HG03097 (cell line): ENCODE measurements around the gene TUBA1C.
A peak's percentile ranks its signal among the peaks of the same experiment; 100 is the strongest.

Experiments
- ATAC-seq: cut with Tn5 transposase; IDR thresholded peaks from one replicate; pipeline ENCODE4 v1.9.1; 2021; ENCODE audit not compliant: unreplicated experiment, low FRiP score

Gene TUBA1C

GRCh38 chr12:49264873-49265792 is at the start of gene TUBA1C:
TSS of gene TUBA1C (plus strand) at chr12:49265082. CDS start at chr12:49265182, 100 bp downstream.
- peak; percentile 86 for ATAC-seq

GRCh38 chr12:49219417-49220026 is 45.4 kb upstream of the TUBA1C start:
- no peak for ATAC-seq

DNA sequence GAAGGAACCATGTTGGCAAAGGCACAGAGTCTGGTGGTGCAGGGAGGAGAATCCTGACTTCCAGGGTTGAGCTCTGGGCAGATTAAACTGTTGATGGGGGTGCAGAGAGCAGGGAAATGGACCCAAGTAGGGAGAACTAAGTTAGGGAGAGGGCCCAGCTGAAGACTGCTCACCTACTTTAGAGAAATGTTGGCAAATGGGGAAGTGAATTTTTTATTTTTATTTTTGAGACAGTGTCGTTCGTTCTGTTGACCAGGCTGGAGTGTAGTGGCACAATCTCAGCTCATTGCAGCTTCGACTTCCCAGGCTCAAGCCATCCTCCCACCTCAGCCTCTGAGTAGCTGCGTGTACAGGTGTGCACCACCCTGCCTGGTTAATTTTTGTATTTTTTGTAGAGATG is 43.9 kb upstream of the TUBA1C start:
- no peak for ATAC-seq

GRCh38 chr12:49223122-49223521 is 41.8 kb upstream of the TUBA1C start:
- ATAC-seq: no peak

DNA sequence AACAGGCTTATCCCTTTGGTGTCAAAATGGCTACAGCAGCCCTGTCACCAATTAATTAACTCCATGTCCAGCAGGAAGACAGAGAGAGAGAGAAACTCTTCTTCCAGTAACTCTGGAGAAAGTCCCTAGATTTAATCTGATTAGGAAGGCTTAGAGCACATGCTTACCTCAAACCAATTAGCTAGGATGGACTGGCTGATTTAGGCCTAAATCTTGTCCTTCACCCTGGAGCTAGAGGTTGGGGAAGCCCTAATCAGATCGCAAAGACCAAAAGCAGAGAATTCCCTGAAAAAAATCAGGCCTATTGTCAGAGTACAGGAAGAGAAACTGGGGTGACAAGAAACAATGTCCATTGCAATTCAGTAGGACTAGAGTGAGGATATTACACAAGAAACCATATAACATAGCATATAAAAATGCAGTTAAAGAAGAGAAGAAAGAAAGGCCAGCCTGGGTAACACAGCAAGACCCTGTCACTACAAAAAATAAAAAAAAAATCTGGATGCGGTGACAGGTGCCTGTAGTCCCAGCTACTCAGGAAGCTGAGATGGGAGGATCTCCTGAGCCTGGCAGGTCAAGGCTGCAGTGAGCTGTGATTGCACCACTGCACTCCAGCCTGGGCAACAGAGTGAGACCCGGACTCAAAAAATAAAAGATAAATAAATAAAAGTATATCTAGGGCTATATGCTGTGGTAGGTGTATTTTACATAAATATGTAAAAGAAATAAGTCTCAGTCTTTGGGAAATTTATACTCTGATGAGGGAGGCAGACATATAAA is 41.1 kb upstream of the TUBA1C start:
- ATAC-seq: no peak

- ATAC-seq: no peak
Observed at GRCh38 chr12:49225576-49226166, 39.2 kb upstream of the TUBA1C start.

DNA sequence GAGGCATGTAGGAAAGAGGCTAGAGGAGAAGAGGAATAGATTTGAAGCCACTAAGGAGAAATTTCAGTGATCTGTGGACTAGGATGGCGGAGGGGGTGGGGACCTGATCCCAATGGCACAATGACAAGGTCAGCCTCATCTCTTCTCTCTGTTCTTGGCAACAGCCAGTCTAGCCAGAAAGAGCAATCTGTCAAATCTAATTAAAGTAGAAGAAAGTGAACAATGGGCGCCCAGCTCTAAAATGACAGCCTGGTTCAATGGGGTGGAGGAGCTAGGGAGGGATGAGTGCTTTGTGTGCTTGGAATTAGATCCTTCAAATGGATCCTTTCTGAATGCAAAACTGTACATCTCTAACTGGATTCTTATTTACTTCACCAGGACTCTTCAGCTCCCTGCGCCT is 37.2 kb upstream of the TUBA1C start:
- ATAC-seq: no peak

- ATAC-seq: no peak
Observed at GRCh38 chr12:49228653-49229052, 36.2 kb upstream of the TUBA1C start.

DNA sequence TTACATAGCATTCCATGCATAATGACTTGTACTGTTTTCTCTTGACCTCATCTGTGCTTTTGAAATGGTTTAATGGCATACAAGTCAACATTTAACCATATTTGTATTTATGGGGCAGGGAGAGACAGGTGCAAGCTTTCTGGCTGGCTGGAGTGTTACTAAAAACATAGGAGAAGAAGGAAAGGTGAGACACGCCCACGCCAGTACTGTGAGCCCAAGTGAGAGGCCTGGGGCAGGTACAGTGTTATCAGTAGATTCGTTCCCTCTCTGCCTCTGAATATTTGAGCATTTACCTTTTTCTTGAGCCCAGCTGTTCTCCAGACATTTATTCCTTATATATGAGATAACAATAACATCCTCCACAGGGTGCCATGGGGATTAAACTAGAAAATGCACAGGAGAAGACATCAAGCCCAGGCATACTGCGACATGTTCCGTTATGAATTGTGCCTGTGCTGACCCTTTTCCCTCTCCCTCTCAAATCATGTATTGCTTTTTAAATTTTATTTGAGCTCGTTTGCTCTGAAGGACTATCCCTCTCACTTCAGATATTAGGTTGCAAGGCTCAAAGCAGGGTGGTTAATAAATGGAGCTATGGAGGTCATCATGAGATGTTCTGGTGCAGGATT is 34.6 kb upstream of the TUBA1C start:
- ATAC-seq: no peak

DNA sequence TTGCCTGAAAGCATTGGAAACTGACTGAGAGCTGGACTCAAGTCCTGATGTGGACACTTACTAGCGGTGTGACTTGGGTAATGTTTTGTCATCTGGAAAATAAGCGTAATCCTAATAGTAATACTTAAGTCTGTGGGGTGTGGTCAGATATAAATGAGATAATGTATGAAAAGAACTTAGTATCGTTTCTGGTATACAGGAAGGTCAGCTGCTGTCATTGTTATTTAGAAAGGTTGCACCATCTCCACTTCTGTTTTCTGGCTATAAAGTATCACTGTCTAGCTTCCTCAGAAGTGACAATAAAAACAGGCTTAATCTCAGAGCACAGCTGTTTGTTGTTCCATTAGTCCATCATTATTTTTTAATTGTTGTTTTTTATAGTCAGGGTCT is 34.1 kb upstream of the TUBA1C start:
- no peak for ATAC-seq

- ATAC-seq: no peak
Observed at GRCh38 chr12:49231878-49232655, 32.8 kb upstream of the TUBA1C start.

DNA sequence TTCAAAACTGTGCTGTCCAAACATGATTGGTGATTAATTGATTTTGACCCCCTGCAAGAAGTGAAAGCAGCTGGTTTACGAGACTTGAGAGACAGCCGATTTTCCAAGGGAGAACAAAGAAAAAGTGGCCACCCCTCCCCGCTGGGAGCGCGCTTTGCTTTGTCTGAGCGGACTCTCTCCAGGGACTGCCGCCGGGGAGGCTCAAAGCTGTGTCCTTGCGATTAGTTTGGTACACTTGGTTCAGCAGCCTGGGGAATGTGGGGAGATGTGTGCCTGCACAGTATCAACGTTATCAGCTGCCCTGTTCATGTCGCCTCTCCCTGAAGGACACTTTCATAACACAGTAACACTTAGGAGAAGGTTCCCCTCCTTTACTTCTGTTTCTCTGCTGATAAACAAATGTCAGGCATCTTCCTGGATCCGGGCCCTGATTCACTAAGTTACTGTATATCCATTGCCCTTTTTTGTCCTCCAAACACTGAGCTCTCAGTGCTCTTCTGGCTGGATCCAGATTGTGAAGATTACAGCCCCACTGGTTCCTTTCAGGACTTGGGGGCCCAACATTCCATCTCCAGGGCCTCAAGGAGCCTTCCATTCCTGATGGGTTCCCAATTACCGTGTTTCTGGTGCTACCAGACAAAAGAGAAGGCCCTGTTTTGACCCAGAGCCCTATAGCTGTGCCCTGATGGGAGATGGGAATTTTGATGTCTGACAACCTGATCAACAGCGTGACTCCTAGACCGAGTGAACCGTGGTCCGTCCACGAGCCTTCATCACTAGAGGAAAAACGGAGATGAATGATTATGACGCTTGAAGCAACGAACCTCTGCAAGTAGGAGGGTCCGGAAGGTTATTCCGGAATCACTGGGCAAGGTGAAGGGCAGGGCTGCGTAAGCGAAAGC is 31.7 kb upstream of the TUBA1C start:
- ATAC-seq: no peak

- ATAC-seq: no peak
Observed at GRCh38 chr12:49233842-49234526, 30.9 kb upstream of the TUBA1C start.

DNA sequence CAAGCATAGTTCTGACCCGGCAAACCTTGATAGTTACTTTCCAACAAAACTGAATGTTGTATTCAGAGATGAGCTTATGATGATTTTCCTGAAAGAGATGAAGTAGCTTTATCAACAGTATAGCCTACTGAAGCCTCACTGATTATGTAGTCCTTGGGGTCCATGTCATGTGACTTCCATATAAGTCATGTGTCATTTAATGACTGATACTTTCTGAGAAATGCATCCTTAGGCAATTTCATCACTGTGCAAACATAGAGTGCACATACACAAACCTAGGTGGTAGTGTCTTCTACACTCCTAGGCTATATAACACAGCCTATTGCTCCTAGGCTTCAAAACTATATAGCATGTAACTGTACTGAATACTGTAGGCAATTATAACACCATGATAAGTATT is 28.5 kb upstream of the TUBA1C start:
- no peak for ATAC-seq

DNA sequence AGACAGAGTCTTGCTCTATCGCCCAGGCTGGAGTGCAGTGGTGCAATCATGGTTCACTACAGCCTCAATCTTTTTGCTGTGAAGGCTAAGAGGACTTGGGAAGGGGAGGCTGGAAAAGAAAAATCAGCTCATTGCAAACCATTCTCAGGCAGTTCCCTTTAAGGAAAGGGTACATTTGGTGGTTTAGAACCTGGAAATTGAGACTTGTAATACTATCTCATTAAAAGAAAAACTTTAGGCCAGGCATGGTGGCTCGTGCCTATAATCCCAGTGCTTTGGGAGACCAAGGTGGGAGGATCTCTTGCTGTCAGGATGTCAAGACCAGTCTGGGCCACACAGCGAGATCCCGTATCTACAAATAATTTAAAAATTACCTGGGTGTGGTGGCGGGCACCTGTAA is 21.3 kb upstream of the TUBA1C start:
- ATAC-seq: no peak

DNA sequence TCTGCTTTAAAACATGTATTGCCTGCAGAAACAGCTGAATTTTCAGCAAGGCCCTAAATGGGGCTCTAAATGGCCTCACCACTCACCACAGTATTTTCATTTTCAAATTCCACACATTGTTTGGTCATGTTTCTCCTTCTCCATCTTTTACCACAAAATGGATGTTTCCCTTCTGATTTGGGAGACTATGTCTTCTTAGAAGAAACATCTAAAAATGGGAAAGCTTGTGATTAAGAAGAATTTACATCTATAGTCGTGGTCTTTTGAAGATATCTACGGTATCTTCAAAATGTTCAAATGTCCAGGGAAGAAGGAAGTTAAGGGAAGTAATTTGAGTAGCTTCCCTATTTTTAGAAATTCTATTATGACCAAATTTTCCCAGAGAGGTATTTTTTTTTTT is 20.7 kb upstream of the TUBA1C start:
- no peak for ATAC-seq

GRCh38 chr12:49251357-49251756 is 13.5 kb upstream of the TUBA1C start:
- no peak for ATAC-seq

- no peak for ATAC-seq
Observed at GRCh38 chr12:49253033-49253623, 11.8 kb upstream of the TUBA1C start.
